Endothelial cell of umbilical vein (primary cell): ENCODE results near the gene SAPCD2. TPM values are rescaled to one million over a fixed set of nuclear protein-coding genes. Genes with fewer than 3 reads are reported as not detected.
A peak's percentile ranks its signal among the peaks of the same experiment; 100 is the strongest.

Experiments used
- BruUV-seq: library from RNA; stranded (reverse); fragments of 400-500 nt; replicated peaks from 2 replicates; lab custom pipeline; 2021; lab: Mats Ljungman, UMichigan
- CTCF ChIA-PET: fragments of 300-600, 350-600 bp; sonication (Branson Sonifier 250); formaldehyde crosslinking; loops from one replicate; lab custom pipeline; 2021; ENCODE audit warnings: antibody characterized with exemption, inconsistent platforms; lab: Charles Lee
- POLR2A ChIA-PET: fragments of 300-600, 350-600 bp; sonication (Branson Sonifier 250); formaldehyde crosslinking; loops from one replicate; lab custom pipeline; 2021; ENCODE audit warnings: antibody characterized with exemption, inconsistent platforms; lab: Charles Lee
- DNase-seq: peaks from one replicate; pipeline ENCODE4 v3.0.0-alpha.2; 2011; ENCODE audit warnings: low read depth, low spot score
- FAIRE-seq: peaks from 2 replicates; lab custom pipeline; 2011; peaks lifted over from hg19 to GRCh38; lab: Jason Lieb, UNC
- H2AFZ ChIP-seq: 2 replicates; pipeline ENCODE4 v1.6.0; 2012; ENCODE audit warnings: low read depth, low read length, control low read depth, inconsistent platforms
- H3K27ac ChIP-seq: 2 replicates; pipeline ENCODE4 v1.5.1; 2011; ENCODE audit warnings: low read depth, mild to moderate bottlenecking, control low read depth, low read length, moderate library complexity; ENCODE audit not compliant: insufficient read depth
- H3K27me3 ChIP-seq, 2 experiments: 2 replicates each; pipeline versions ENCODE4 v1.6.0 to v1.6.1; 2011; ENCODE audit warnings: low read length in 2 of 2, mixed read lengths in 1 of 2; ENCODE audit not compliant: control insufficient read depth in 2 of 2, insufficient read depth in 2 of 2
- H3K36me3 ChIP-seq, 2 experiments: 2 replicates in 1 of 2; 3 replicates in 1 of 2; pipeline ENCODE4 v1.5.1; 2011; ENCODE audit warnings: low read length in 2 of 2, mild to moderate bottlenecking in 1 of 2, moderate library complexity in 1 of 2; ENCODE audit not compliant: control insufficient read depth in 2 of 2, insufficient read depth in 2 of 2; ENCODE audit errors: extremely low read depth in 1 of 2
- H3K4me1 ChIP-seq: 3 replicates; pipeline ENCODE4 v1.5.1; 2011; ENCODE audit warnings: mild to moderate bottlenecking, low read length; ENCODE audit not compliant: control insufficient read depth, insufficient read depth; ENCODE audit errors: extremely low read depth
- H3K4me2 ChIP-seq: 2 replicates; pipeline ENCODE4 v1.6.1; 2011; ENCODE audit warnings: low read length, control low read depth, mixed read lengths; ENCODE audit not compliant: insufficient read depth
- H3K4me3 ChIP-seq, 3 experiments: fragments of 200-600 bp in 1 of 3; sonication (generic), shearing (Covaris generic) in 1 of 3; replicated peaks in 1 of 3; 2 replicates each; pipeline ENCODE4 v1.5.1; 2011 to 2016; ENCODE audit warnings: control low read depth in 3 of 3, low read length in 3 of 3, mild to moderate bottlenecking in 2 of 3, inconsistent platforms in 1 of 3, low read depth in 1 of 3, moderate library complexity in 1 of 3; ENCODE audit not compliant: insufficient read depth in 1 of 3
- H3K79me2 ChIP-seq: 2 replicates; pipeline ENCODE4 v1.6.0; 2012; ENCODE audit warnings: low read length, inconsistent platforms; ENCODE audit not compliant: control insufficient read depth, insufficient read depth
- H3K9ac ChIP-seq: replicated peaks from 2 replicates; pipeline ENCODE3; 2011; ENCODE audit warnings: low read length, control low read depth; ENCODE audit not compliant: insufficient read depth; ENCODE audit errors: extremely low read depth
- H3K9me1 ChIP-seq: replicated peaks from 3 replicates; pipeline ENCODE4 v1.6.0; 2011; ENCODE audit warnings: mild to moderate bottlenecking, low read length; ENCODE audit not compliant: control insufficient read depth, insufficient read depth; ENCODE audit errors: extremely low read depth
- H3K9me3 ChIP-seq: replicated peaks from 2 replicates; pipeline ENCODE4 v1.5.1; 2012; ENCODE audit warnings: low read length, inconsistent platforms; ENCODE audit not compliant: control insufficient read depth, insufficient read depth
- H4K20me1 ChIP-seq: replicated peaks from 2 replicates; pipeline ENCODE3; 2011; ENCODE audit warnings: mild to moderate bottlenecking, low read length; ENCODE audit not compliant: control insufficient read depth, insufficient read depth; ENCODE audit errors: extremely low read depth
- EZH2 ChIP-seq: IDR thresholded peaks from 2 replicates; pipeline ENCODE4 v1.6.1; 2012; ENCODE audit warnings: borderline replicate concordance, low read depth, mild to moderate bottlenecking, moderate library complexity, low read length, inconsistent platforms; ENCODE audit not compliant: severe bottlenecking
- FOS ChIP-seq: IDR thresholded peaks from 2 replicates; pipeline ENCODE4 v1.6.1; 2011; ENCODE audit warnings: mild to moderate bottlenecking, low read length, moderate library complexity, borderline replicate concordance; ENCODE audit not compliant: insufficient read depth
- GATA2 ChIP-seq: IDR thresholded peaks from 2 replicates; pipeline ENCODE4 v1.7.0; 2011; ENCODE audit warnings: low read depth, mild to moderate bottlenecking, moderate library complexity, mixed read lengths, low read length; ENCODE audit not compliant: insufficient read length, insufficient read depth
- JUN ChIP-seq: IDR thresholded peaks from 2 replicates; pipeline ENCODE4 v1.6.1; 2011; ENCODE audit warnings: borderline replicate concordance, low read depth; ENCODE audit not compliant: insufficient read length, insufficient read depth
- MYC ChIP-seq: IDR thresholded peaks from one replicate; pipeline ENCODE4 v1.6.1; 2011; ENCODE audit warnings: mild to moderate bottlenecking, low read depth, low read length
- POLR2A ChIP-seq: IDR thresholded peaks from 2 replicates; pipeline ENCODE4 v1.6.1; 2012; ENCODE audit warnings: low read depth, mild to moderate bottlenecking, control low read depth, low read length
- POLR2AphosphoS5 ChIP-seq: IDR thresholded peaks from 2 replicates; pipeline ENCODE4 v1.6.1; 2012; ENCODE audit warnings: low read depth, mild to moderate bottlenecking, control low read depth, low read length, moderate library complexity; ENCODE audit not compliant: insufficient read depth
- dilution Hi-C: fragments of 300-500 bp; cut with MboI; formaldehyde crosslinking; loops from one replicate; pipeline ENCODE4 v1.15.0; 2019; ENCODE audit warnings: low sequenced_read_pairs; ENCODE audit not compliant: extremely low pct_ligation_motif_present
- intact Hi-C: fragments of 100-400 bp; cut with micrococcal nuclease; formaldehyde crosslinking; loops from one replicate; pipeline ENCODE4 v1.10.0; 2022
- polyA plus RNA-seq, 4 experiments: library from polyadenylated mRNA; depleted of rRNA in 3 of 4; stranded (reverse) in 3 of 4; unstranded in 1 of 4; fragments of >200 nt; gene quantifications; 2 replicates each; pipeline versions ENCODE4 v1.2.1 to v1.2.3, GENCODE V29; 2011 to 2012; ENCODE audit warnings: missing spikeins in 1 of 4
- total RNA-seq: library from RNA; stranded (reverse); gene quantifications from 2 replicates; pipeline ENCODE4 v1.2.3, GENCODE V29; 2021
- TF ChIP-seq, protein P1 (sequence below): IDR thresholded peaks from 2 replicates; pipeline ENCODE4 v1.6.1; 2011; ENCODE audit not compliant: insufficient read depth, insufficient read length
- TF ChIP-seq, protein P2 (sequence below), 2 donors: IDR thresholded peaks; 1 replicate in 1 of 2; 2 replicates in 1 of 2; pipeline ENCODE4 v1.5.1; 2011; ENCODE audit warnings: low read length in 2 of 2, mild to moderate bottlenecking in 2 of 2, moderate library complexity in 2 of 2, control low read depth in 1 of 2, inconsistent platforms in 1 of 2, low read depth in 1 of 2; ENCODE audit not compliant: insufficient read depth in 1 of 2; ENCODE audit errors: extremely low read depth in 1 of 2

Gene SAPCD2
- total and polyA plus RNA-seq, 2 donors (not counting 3 experiments of a cell fraction or from before 2014, with no cell fraction given) = 11.5 to 27.8 TPM

DNA sequence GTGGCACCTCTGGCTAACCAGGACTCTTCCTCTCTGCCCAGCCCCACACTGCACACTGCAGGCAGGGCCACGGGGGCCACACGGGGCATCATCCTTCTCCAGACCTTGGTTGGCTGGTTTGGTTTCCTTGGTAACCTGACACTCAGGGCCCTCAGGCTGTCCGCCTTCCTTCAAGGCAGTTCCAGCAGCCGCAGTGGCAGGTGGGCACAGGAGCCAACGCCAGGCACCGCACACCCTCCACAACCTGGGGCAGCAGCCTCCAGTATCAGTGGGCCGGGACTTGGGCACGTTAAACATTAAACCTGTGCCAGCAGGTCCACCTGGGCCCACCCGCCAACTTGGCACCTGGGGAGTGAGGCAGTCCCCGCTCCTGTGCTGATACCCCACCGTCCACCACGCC lies 26.3 kb downstream of the SAPCD2 start:
- H2AFZ ChIP-seq = no peak overlapping the region
- ChIA-PET CTCF (interaction anchor here (1.6 to 5.2 kb wide), 5 partner anchors 8 to 96 kb away, joined by 4 to 58 read pairs (median 8); no protein-coding TSS in a partner anchor), POLR2A (no interaction called here)
- H3K4me1 ChIP-seq = peaks cover 41% of the 10 kb centered on the region
- DNase-seq (no peak), FAIRE-seq (no peak)
- no peaks in the 10 kb centered on the region for H3K9me3 ChIP-seq
- no peaks in the 10 kb centered on the region for H4K20me1 ChIP-seq
- no peak overlapping the region for H3K9ac ChIP-seq
- no peak overlapping the region for H3K27ac ChIP-seq
- peaks cover 0 to 13% of the 10 kb centered on the region in 2 experiments for H3K36me3 ChIP-seq
- dilution Hi-C loops = no loop called here
- H3K27me3 ChIP-seq = no peaks in the 10 kb centered on the region
- BruUV-seq = no TSS peak
- no peaks in the 10 kb centered on the region for H3K9me1 ChIP-seq
- intact Hi-C loops = loop anchor here (2.0 kb wide), 1 partner anchor 15 kb away; the partner anchor contains the start of gene ABCA2
- peaks cover 33% of the 10 kb centered on the region for H3K79me2 ChIP-seq
- peak overlapping the region in 1 of 3 experiments; percentile 54 for H3K4me3 ChIP-seq
- TF ChIP-seq GATA2 = no peak
- no peak for TF ChIP-seq MYC
- TF ChIP-seq POLR2AphosphoS5 = no peak
- no peak for TF ChIP-seq EZH2
- no peak for TF ChIP-seq POLR2A
- TF ChIP-seq JUN = no peak
- no peak for TF ChIP-seq FOS
- TF ChIP-seq, protein P1, sequence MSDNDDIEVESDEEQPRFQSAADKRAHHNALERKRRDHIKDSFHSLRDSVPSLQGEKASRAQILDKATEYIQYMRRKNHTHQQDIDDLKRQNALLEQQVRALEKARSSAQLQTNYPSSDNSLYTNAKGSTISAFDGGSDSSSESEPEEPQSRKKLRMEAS = no peak
- TF ChIP-seq, protein P2, sequence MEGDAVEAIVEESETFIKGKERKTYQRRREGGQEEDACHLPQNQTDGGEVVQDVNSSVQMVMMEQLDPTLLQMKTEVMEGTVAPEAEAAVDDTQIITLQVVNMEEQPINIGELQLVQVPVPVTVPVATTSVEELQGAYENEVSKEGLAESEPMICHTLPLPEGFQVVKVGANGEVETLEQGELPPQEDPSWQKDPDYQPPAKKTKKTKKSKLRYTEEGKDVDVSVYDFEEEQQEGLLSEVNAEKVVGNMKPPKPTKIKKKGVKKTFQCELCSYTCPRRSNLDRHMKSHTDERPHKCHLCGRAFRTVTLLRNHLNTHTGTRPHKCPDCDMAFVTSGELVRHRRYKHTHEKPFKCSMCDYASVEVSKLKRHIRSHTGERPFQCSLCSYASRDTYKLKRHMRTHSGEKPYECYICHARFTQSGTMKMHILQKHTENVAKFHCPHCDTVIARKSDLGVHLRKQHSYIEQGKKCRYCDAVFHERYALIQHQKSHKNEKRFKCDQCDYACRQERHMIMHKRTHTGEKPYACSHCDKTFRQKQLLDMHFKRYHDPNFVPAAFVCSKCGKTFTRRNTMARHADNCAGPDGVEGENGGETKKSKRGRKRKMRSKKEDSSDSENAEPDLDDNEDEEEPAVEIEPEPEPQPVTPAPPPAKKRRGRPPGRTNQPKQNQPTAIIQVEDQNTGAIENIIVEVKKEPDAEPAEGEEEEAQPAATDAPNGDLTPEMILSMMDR (IDR thresholded peaks at IDR 0.05; ENCODE audit: extremely low read depth in 1 of 2, insufficient read depth in 1 of 2, low read depth in 1 of 2, low read length in 2 of 2) = no peak
- peak overlapping the region; percentile 56 for H3K4me2 ChIP-seq
